ENCODE data around the gene WWOX.

DNA sequence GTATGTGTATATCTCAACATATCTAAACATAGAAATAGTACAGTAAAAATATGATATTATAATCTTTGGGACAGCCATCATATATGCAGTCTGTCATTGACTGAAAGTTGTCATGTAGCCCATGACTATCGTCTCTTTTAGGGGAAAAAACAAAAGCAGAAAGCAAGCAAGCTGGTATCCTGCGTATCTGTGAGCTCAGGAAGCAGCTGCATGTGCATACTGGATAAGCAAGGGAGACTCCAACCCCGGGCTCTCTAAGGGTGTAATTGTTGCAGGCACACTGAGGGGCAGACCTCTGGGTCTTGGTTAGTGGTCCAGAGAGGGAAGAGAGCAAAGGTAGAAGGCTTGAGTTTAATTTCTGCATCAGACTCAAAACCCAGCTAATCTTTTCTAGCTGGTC is 920.0 kb downstream of the WWOX start:
- TF ChIP-seq POLR2AphosphoS5 (IDR thresholded peaks at IDR 0.05; ENCODE audit: low read depth, low read length) = no peak
- no peak for TF ChIP-seq TAF1 (IDR thresholded peaks at IDR 0.05; ENCODE audit: low read depth, low read length)
- TF ChIP-seq POLR2A (IDR thresholded peaks at IDR 0.05; ENCODE audit: low read depth, low read length) = no peak
- no peak for TF ChIP-seq SPI1 (IDR thresholded peaks at IDR 0.05; ENCODE audit: low read depth, low read length)
- no peak for TF ChIP-seq POU2F2 (IDR thresholded peaks at IDR 0.05; ENCODE audit: low read depth, low read length)
- no peak for TF ChIP-seq PAX5 (IDR thresholded peaks at IDR 0.05; ENCODE audit: insufficient read depth, low read length, severe bottlenecking)

Measured in GM12891 (cell line).